NCI-H748 (cell line): Measurements from ENCODE around the gene NR0B2.
"Not testable (repeated sequence)": the region's sequence is repeated elsewhere in the genome, so short reads cannot be mapped to it uniquely, and the experiment has no call there.

ENCODE experiments used
- DNase-seq: peaks from one replicate; lab custom pipeline; 2025; ENCODE audit not compliant: unreplicated experiment; lab: John Stamatoyannopoulos, UW

NR0B2 gene, protein sequence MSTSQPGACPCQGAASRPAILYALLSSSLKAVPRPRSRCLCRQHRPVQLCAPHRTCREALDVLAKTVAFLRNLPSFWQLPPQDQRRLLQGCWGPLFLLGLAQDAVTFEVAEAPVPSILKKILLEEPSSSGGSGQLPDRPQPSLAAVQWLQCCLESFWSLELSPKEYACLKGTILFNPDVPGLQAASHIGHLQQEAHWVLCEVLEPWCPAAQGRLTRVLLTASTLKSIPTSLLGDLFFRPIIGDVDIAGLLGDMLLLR

DNA sequence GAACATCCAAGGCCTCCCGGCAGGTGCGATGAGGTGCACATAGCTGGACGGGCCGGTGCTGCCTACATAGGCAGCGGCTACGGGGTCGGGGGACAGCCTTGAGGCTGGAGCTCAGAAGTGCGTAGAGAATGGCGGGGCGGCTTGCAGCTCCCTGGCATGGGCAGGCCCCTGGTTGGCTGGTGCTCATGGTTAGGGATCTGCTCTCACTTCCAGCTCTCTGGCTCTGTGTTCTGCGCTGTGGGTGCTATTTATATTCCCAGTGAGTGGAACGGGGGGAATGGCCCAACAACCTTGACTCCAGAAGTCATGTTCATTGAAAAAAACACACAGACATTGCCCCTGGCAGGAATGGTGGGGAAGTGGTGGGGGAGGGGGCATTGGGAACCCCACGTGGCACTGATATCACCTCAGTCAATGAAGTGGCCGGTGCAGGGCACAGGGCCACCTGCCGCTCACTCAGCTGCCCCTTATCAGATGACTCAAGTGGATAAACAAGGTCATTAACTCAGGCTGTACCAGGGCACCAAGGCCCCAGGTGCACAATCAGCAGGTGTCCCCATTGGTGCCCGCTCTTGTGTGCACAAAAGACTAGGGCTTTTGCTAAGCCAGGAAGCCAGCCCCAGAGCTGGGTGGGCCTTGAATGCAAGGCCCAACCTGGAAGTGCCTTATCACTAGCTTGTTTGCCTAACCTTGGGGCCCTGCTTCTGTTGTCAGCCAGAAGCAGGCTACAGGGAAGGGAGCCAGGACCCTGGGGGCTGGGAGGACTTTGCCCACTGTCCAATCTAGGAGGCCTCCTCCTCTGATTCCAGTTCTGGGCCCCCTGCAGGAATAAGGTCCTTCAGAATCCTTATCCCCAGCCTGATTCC, at the start of gene NR0B2:
TSS of gene NR0B2 (minus strand) at position 222 of the 866 bp plus-strand sequence. CDS start at position 187, 35 bp downstream.
- peak; percentile 97 for DNase-seq

DNA sequence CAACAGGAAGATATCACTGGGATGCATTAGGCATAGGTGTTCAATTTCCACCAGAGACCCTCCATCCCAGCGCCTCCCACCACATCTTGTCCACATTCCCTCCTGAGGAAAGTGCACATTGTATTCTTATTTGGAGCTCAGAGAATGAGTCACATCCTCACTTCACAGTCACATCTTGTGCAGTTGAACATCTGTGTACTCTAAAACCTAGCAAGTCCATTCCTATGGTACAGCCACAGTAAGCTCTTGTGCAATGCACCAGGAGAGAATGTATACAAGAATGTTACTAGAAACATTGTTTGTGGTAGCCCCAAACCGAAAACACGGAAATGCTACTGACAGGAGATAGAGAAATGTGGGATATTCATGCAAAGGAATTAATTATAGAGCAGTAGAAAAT, 48.1 kb upstream of the NR0B2 start:
- DNase-seq = no peak

DNA sequence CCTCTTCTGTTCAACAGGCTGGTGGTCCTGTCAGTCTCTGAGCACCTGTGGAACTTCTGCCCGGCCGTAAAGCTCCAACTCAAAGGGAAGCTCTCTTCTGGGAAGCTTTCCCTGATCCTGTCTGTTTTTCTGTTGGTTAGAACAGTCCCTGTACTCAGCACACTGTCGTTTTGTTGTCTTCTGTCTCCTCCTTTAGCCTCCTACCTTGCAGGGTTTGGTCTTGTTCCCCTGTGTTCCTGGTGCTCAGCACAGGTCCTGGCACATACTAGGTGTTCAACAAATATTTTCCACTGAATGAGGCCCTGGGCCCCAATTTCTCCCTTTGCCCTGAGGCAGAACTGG, 46.8 kb upstream of the NR0B2 start:
- no peak for DNase-seq

DNA sequence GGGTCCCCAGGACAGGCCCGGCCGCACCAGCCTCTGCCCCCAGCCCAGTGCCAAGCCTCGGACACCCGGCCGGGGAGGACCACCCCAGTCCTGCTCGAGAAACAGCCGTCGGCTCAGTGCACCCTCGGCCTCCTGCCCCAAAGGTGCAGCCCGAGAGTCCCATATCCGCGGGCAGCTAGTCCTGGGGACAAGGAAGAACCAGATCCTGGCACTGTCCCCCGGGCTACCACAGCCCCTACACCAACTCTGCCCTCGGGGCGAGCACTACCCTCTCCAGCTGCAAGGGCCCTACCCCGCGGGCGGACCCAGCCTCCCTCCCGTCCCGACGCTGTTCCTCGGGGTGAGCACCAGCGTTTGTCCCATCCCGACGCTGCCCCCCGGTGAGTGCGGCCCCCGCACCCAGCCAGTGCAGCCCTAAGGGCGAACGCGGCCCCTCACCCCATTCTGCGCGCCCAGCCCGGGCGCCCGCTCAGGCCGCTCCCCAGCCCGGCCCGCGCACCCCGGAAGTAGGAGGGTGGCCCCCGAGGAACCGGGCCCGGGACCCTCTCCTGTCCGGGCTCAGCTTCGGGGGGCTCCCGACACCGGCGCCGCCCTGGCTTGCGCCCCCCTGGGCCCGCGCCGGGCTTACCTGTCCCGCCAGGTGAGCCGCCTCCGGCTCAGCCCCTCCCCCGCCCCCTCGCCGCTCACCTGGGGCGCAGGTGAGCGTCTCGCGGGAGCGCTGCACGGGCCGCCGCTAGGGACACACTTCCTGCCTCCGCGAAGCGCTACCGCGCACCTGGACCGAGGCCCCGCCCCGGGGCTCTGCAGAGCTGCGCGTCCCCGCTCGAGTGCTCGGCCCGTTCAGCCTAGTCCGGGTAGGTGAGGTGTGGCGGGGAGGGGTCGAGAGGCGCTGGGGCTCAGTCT, 46.2 kb upstream of the NR0B2 start, which contains the start of gene KDF1:
TSS of gene KDF1 (minus strand) at position 747 of the 903 bp plus-strand sequence. CDS start 8,088 bp downstream, outside the sequence.
- DNase-seq = peak; percentile 89

DNA sequence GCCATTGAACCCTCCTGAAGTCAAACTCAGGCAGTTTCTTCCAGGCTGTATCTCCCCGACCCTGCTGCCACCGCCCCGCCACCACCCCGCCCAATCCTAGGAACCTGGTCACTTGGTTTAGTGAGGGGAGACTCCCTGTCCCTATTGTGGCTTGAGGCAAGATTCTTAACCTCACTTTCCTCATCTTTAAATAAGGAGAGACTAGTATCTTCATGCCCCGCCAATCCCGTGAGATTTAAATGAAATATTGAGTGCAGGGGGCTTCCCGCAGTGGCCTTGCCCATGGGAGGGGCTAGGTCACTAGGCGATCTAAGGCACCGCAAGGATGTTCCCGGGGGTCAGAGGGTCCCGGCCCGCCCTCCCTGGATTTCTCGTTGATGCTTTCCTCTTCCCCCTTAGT, 45.5 kb upstream of the NR0B2 start:
- DNase-seq = no peak

DNA sequence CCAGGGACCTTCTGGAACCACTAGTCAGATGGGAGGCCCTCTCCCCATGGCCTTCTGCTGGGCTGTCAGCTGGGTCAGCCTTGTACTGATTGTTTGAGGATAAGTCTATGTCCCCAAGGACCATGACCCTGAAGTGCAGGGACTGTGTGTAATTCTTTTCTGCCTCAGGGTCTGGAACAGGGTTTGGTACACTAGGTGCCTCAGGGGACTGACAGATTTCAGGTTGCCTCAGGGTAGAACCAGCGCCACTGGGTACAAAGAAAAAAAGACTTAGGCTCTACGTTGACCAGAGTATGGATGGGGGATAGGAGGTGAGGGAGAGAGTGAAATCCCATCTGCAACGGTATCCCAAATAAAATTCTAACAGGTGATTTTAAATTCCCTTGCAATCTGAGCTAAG, 43.5 kb upstream of the NR0B2 start:
- no peak for DNase-seq

DNA sequence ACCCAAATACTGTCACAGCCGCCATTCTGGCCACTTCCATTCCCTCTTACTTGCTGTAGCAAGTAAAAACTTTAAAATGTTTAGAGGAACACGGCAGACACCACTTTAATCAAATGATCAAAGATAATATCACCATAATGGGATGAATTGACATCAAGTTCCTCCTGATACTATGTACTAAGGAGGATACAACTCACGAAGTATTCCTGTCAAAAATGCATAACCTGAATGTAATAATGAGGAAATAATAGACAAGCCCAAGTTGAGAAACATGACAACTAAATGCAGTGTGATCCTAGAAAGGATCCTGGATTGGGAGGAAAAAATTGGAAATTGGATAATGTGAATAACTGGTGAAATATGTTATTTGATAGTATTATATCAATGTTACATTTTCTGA, 42.5 kb upstream of the NR0B2 start:
- DNase-seq = no peak

DNA sequence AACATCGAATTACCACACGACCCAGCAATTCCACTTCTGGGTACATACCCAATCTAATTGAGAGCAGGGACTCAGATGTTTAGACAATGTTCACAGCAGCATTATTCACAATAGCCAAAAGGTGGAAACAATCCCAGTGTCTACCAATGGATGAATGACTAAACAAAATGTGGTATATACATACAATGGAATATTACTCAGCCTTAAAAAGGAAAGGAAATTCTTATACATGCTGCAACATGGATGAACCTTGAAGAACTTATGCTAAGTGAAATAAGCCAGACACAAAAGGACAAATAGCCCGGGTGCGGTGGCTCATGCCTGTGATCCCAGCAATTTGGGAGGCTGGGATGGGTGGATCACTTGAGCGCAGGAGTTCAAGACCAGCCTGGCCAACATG, 39.6 kb upstream of the NR0B2 start:
- DNase-seq = no peak

DNA sequence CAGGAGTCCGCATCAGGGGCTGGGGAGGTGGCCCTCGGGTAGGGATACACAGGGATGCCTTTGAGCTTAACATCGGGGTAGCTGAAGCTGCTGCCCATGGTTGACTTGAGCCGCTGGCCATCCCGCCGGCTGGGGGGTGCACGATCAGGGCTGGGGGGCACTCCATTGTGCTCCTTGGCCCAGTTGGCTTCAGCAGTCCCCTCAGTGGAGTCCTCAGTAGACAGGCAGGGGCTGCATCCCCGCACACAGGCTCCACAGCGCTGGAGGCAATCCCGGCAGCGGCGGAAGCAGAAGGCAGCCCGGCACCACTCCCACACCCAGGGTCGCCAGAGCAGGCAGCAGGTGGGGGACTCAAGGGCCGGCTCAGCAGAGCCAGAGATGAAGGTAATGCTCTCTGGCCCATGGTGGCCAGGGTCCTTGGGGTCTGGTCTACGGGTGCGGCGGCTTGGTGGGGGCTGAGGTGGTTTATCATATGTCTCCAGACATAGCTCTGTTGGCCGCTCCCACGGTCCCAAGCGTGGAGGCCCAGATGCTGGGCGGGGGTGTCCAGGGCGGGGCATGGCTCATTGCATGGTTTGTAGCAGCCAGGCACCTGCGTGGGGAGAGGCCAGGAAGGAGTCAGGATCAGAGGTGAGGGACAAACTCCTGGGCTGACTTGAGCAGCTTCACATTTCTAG, 38.2 kb upstream of the NR0B2 start:
- no peak for DNase-seq

DNA sequence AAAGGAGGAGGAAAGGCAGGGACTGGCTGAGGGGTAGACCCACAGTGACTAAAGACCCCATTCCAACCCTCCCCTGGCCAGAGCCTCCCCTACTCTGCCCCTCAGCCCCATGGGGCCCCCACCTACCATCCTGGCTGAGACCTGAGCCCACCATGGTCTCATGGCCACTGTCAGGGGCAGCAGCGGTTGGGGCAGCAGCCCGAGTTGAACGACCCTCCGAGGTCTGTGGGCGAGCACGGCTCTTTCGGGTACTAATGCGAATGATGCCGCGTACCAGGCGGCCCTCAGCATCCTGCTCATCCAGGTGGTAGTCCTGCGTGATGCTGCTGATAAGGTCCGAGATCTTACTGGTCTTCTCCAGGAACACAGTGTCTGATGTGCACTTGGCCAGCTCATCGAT, 37.4 kb upstream of the NR0B2 start:
- DNase-seq = no peak

DNA sequence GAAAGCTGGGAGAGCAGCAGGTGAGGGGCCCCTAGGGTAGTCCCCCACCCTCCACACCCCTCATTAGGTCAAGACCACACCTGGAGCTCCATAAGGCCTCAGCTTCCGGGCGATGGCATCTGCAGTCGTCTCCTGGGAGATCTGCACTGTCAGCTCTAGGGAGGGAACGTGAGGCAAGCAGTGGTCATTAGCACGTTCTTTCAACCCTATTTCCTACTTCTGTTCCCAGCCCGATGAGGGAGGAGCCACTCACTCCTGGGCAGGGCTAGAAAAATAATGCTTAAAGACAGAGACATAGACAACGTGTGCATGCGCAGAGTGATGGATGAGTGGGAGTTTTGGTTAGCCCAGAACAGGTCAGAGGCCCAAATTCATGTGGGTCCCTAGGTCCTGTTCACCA, 36.8 kb upstream of the NR0B2 start:
- DNase-seq = no peak

DNA sequence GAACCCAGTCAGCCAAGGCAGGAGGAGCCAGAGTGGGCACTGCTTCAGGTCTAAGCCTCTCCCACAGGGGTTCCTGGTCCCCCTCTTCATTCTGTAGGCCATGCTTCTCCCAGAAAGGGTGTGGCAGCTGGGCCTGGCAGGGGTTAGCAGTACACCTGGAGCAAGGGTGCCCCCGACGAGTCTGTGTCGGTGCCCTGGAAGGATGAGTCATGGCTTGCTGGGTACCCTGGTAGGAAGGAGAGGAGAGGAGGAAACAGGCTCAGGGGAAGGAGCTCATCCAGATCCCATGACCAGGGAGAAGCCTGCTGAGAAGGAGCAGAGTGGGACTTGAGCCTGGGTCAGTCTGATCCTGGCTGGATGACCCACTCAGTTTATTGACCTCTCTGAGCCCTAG, 36.1 kb upstream of the NR0B2 start:
- DNase-seq = no peak

DNA sequence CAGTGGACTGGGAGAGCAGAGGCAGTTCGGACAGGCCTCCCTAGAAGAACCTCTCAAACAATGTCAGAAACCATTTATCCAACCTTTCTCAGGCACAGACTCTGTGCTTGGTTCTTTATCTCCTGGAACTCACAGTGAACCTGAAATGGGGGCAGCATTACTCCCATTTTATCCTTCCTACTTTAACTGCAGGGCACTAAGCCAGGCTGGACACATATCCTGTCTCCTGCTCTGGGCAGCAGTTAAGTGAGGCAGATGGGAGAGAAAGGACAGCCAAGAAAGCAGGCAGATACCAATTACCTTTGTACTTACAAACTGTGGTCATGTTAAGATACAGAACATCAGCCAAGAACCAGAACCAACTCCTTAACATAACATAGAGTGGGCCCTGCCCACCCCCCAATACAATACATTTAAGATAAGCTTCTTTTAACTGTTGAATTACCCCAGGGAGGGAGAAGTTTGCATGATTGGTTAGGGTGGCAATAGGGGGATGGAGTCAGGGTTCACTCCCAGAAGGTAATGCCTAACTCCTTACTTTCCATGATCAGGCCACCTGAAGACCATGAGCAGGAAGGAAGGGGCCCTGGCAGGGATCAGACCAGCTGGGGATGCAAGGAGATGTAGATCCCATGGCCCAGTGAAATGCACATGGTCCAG, 35.6 kb upstream of the NR0B2 start:
- no peak for DNase-seq

DNA sequence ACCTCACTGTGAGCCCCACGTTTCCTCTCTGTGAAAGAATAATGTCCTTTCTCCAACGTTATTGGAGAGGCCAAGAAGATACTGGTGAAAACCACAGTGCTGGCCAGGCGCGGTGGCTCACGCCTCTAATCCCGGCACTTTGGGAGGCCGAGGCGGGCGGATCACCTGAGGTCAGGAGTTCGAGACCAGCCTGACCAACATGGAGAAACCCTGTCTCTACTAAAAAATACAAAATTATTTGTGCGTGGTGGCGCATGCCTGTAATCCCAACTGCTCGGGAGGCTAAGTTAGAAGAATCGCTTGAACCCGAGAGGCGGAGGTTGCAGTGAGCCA, 34.9 kb upstream of the NR0B2 start:
- not testable (repeated sequence) for DNase-seq

DNA sequence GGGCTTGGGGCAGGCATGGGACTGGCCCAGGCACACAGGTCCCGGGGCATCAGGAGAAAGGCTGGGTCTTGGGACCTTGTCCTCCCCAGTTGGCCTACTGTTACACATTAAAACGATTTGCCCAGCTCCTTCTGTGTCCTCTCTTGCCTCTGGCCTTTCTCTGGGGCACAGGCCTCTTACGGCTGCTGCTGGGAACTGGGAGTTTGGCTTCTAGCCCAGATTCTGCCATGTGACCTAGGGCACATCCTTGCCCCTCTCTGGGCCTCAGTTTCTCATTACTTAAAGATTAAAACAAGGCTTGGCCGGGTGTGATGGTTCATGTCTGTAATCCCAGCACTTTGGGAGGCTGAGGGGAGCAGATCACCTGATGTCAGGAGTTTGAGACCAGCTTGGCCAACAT, 32.5 kb upstream of the NR0B2 start:
- DNase-seq = no peak

DNA sequence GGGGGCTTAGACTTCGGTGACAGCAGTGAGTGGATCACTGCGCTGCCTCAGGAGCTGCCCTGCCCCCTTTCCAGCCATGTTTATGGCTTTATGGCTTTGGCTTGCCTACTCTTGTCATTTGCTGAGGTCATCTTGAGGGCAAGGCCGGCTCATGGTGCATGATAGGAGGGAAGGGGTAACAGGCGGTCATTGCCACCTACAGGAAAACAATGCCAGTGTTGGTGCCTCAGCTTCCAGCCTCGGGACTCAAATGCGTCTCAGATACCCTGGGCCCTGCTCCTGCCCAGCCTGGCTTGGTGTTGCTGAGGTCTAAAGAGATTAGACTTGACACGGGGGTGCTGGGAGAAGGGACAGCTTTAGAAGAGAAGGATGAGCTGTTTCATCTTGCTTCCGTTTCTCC, 32.0 kb upstream of the NR0B2 start:
- no peak for DNase-seq

DNA sequence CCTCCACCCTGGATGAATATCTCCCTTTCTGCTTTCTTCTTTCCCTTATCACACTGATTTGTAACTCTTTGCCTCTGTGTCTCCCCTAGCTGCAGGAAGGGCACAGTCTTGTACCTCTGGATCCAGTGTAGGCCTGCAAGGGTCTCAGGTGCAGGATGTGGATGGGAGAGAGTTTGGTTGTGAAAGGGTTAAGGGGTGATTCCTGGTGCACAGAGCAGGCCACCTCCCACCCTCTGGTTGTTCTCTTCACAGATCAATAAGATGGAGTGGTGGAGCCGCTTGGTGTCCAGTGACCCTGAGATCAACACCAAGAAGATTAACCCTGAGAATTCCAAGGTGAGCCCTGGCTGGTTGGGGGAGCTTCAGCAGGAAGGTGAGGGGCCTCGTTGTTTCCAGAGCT, 31.4 kb upstream of the NR0B2 start:
- no peak for DNase-seq

DNA sequence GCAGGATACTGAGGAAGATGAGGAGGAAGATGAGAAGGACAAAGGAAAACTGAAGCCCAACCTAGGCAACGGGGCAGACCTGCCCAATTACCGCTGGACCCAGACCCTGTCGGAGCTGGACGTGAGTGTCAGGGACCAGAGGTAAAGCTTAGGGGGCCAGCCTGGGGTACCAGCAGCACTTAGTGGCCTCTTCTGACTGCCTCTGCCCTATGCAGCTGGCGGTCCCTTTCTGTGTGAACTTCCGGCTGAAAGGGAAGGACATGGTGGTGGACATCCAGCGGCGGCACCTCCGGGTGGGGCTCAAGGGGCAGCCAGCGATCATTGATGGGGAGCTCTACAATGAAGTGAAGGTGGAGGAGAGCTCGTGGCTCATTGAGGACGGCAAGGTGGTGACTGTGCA, 28.9 kb upstream of the NR0B2 start:
- no peak for DNase-seq

DNA sequence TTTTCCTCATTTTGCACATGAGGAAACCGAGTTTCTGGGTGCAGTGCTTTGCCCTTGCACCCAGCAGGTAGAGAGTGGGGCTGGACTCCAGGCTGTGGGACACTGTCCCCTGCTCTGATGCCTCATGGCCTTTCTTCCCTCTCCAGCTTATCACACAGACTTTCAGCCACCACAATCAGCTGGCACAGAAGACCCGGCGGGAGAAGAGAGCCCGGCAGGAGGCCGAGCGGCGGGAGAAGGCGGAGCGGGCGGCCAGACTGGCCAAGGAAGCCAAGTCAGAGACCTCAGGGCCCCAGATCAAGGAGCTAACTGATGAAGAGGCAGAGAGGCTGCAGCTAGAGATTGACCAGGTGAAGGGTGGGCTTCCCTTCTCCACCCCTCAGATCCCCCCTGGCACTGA, 27.5 kb upstream of the NR0B2 start:
- no peak for DNase-seq

DNA sequence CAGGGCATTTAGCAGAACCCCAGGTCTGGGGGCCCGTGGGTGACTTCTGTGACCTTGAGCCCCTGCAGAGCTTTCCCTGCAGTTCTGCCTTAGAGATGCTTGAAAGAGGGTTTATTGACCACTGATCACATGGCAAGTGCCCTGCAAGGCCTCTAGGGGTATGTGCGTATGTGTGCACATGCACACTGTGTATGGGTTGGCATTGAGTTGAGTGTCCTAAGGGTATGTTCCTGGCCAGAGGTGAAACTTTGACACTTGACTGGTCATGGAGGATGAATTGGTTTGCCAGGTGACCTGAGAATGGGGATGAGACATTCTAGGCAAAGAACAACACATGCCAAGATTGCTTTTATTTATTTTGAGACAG, 24.9 kb upstream of the NR0B2 start:
- no peak for DNase-seq
